GM21390 (cell line): ENCODE data around the gene MEST.
"Not testable (repeated sequence)": the region's sequence is repeated elsewhere in the genome, so short reads cannot be mapped to it uniquely, and the experiment has no call there.

Experiments
- ATAC-seq: cut with Tn5 transposase; IDR thresholded peaks from one replicate; pipeline ENCODE4 v1.9.1; 2021; ENCODE audit not compliant: unreplicated experiment

MEST gene

DNA sequence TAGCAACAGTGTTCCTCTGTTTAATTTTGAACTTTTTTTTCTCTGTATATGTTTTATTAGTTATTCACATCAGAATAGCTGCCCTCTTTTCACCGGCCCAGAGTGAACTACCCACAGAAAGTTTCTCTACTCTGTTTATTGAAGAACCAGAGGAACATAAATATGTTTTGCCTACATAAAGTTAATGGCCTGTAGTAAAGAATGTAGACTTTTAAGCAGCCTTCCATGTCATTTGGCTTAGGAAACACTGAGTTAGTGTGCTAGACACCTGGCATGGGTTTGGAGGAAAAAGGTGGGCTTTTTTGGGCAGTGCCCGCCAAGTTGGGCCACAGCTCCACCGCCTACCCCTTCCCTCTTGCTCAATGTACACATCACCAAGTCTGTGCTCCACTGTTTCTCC lies 8.9 kb upstream of the MEST start:
- no peak for ATAC-seq

DNA sequence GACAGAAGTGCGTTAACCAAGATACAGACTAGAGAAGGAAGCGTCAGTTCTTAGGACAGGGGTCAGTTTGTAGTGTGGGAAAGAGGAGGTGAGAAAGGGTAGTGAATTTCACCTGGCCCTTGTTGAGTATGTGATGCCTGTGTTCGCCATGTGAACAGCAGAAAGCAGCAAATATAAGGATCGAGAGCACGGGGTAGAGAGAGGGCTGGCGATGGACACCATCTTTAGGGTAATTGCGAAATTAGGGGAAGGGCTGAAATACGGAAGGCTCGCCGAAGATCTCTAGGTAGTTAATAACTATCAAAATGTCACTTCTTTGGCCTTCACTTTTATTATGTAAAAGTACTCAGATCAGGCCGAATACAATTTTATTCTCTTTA lies 6.2 kb upstream of the MEST start:
- ATAC-seq = no peak

DNA sequence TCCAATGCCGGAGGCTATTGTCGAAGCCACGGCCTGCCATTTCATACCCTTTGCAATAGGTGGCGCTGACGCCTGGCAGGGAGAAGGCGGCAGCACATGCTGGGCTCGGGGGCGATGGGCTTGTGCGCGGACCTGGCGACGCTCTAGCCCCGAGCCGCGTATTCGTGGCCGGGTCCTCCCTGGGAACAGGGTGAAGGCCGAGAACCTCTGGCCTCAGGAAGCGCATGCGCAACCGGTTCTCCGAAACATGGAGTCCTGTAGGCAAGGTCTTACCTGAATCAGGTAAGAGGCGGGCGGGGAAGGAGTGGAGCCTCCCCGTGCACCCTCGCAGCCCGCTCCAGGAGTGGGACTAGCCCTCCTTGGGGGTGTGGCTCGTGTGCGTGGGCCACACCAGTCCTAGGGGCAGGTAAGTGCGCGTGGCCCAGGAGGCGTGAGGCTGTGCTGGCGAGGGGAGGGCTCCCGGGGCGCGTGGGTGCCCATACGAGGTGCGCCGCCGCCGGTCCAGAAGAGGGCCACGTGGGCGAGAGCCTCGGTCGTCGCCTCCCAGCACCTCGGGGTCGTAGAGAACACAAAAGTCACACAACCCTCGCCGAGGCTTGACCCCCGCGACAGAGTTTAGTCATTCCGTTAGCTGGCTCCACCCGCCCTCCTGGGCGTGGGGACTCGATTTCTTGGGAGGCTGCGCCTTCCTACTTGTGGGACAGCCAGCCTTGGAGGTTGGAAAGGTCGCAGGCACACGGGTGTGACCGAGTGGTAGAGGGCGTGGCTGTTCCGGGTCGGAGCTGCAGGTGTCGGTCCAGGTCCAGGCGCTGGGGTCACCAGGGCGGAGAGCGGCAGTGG lies 5.6 kb upstream of the MEST start:
- ATAC-seq = no peak

DNA sequence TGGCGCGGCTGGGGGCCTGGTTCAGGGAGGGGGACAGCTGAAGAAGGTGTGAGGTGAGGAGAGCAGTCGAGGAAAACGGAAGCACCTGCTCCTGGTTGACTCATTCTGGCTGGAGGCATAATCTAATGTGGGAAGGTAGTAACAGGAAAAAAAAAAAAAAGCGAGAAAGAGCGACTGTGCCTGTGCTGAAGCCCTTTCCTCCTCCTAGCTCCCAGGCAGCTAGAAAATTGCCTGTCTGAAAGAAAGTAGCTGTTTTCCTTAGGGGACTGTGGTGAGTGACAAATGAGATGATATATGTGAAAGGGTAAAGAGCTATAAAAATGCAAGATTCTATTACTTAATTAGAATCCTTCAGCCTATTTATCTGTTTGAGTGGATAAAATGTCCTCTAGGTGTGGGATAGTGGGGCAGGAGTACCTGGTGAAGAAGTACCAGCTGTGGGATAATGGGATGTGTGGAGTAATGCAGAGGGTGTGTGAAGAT lies 4.9 kb upstream of the MEST start:
- no peak for ATAC-seq

DNA sequence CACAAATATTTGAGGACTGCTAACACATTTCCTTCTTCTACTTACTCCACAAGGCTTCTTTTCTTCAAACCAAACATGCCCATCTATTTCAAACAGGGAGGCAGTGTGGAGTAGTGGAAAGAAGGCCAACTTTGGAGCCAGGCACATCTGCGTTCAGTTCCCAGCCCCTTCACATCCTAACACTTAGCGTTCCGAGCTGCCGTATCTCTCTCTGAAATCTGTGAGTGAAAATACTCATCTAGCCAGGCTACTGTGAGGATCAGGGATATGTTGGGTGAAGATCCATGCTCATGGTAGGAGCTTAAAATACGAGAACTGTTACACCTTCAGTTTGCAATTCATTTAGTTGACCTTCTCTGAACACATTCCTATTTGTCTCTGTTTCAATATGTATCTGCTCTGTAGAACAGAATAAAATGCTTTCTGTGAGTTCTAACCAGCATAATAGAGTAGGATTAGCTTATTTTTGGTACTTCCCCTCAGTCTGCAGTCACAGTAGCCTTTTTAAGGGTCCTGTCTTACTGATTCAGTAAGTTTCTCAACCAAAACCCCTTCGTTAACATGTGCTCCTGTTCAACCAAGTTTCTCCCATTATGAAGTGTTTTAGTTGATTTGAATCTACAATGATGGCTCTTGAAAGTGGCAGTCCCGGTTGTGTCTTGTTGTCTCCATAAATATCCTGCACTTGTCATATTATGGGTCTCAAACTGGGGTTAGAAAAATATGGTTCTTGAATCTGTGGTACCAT lies 3.3 kb upstream of the MEST start:
- ATAC-seq = no peak

DNA sequence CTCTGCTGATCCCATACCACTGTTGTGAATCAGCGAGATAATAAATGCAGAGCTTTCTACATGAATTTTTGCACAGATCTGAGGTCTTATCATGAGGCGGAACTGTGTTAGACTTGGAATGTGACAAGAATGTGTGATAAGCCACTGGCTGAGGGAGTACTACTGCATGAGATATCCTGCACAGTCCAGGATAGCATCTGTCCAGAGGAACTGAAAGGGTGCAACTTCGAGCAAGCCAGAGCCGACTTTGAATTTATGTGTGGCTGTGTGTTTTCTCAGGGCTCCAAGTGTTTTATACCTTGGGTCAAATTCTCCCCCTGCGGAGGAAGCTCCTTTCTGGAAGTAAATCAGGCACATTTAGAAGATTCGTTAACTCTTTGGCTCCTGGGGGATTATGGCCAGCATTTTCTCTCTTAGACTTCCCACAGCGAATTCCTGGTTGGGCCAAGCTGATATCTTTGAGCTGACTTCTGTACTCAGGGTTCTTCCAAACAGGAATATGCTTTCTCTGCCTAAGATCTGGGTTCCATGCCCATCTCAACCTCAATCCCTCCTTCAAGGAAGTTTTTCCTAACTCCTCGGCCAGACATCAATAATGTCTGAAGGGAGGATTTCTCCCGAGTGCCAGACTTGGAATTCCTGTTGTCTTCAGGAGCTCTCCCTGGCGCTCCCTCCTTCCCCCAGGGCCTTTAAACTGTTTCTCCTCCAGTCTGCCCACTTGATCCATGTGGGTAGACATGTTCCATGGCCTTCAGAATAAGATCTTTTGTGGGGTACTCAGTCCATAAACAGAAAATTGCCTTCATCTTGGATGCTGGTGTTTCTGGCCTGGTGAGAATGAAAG lies 2.5 kb upstream of the MEST start:
- no peak for ATAC-seq

DNA sequence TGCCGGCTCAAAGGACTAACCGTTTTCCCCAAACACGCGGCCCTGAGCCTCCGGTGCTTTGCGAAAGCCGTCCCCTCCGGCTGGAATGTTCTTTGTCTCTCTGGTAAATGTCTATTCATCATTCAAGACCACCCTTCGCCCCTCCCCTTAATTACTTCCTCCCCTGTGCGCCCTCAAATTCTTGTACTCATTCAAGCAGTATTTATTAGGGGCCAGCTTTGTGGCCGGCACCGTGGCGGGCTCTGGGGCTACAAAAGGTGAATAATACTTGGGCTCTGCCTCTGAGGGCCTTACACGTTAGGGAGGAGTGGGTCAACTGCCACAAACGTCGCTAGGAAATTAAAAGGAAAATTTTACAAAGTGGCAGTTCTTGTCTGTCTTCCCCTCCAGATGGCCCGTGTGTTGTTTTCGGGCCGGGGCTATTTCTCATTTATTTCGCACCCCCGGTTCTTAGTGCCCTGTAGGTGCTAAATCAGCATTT lies 1.5 kb upstream of the MEST start:
- ATAC-seq = no peak

DNA sequence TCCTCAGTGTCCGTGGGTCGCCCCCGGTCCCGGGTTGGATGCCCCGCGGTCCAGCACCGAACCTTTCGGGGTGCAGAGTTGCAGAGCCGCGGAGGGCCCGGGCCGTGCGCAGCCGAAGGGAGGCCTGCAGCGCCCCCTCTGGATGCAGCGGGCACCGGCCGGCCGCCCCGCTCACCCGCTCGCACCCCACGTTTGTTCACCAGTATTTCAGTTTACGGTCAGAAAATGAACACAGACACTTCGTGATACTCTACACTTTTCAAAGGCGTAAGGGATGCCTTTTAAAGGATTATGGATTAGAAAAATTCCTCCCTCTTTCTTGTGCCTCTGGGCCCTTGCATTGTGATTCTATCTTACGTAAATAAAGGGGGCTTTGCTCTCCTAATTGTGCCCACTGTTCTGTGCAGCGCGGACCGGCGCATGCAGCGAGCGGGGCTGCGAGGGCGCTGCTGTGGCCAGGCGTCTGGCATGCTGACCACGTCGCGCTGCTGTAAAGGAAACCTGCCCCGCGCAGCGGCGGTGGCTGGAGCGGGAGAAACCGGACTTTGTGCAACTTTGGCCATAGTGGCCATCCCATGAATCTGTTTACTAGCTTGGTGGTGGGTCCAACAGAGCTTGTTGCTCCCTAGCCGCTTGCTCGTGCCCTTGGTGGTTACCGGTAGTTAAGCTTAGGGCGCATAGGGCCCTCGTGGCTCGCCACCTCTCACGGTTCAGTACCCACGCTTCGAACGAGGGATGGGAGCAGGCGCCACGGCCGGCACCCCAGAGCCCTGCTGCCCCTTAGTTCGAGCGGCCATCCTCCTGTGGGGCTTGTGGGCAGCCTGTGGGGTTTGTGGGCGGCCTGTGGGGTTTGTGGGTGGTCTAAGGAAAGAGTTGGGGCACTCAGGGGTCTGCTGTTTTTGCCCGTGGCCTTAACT lies 739 bp upstream of the MEST start:
- no peak for ATAC-seq

DNA sequence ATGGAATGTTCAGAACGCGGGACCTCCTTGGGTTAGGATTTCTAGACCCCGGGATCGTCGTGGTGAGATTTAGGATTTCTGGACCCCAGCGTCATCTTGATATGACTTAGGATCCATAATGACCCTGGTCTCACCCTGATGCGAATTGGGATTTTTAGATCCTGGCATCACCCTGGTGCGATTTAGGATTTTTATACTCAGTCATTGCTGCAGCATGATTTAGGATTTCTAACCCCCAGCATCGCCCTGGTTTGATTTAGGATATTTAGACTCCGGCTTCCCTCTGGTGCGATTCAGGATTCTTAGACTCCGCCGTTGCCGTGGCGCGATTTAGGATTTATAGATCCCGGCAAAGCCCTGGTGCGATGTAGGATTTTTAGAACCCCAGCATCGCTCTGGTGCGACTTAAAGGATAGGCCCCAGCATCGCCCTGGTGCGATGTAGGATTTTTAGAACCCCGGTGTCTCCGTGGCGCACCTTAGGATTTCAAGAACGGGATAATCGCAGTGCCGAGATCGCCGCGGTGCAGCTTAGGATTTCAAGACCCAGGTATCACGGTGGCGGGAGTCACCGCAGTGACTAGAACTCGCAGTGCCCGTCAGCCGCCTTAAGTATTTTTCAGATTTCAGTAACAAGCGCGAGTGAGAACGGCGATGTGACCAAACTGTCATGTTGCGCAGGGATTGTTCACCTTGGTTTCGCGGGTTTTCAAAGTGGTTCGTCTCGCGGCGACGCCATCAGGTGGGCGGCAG lies 814 bp downstream of the MEST start:
- no peak for ATAC-seq

DNA sequence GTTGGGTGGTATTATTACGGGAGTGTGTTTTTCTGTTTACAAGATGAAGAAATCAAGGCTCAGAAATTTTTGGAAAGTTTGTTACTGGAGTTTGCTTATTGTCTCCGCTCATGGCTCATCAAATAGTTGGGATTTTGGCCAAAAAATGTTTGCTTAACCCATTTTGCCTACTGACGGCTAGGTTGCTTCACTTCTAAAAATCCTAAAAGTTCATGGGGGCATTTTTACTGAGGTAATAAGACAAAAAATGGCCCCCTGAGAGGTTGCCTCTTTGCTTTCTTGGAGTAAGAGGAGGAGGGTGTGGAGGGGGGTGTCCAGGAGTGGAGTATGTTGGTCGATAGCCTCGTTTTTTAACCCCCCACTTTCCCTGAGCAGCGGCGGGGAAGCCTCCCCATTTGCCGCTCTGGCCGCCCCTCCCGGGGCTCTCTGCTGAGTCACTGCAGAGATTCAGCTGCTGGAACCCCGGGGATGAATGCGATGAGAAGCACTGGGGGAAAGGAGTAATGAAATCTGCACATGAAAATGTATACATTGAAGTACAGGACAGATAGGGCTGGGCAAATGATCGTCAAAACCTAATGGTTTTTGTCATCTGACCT lies 1.5 kb downstream of the MEST start:
- ATAC-seq = no peak

DNA sequence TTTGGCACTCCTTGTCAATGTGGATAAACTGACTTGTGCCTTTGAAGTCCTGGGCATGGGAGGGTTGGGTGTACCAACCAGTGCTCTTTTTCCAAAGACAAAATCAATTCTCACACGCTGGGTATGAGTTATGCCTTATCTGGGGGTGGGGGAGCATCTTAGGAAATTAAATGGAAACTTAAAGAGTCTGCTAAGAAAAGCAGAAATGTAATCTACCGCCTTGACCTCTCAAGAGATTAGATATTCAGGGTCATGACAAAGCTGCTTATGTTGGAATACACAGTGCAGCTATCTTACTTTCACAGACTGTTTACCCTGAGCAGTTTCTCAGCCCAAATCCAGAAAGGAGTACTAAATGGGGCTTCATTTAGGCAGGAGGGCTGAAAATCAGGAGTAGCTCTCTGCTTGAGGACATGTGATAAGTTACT lies 2.6 kb downstream of the MEST start:
- no peak for ATAC-seq

DNA sequence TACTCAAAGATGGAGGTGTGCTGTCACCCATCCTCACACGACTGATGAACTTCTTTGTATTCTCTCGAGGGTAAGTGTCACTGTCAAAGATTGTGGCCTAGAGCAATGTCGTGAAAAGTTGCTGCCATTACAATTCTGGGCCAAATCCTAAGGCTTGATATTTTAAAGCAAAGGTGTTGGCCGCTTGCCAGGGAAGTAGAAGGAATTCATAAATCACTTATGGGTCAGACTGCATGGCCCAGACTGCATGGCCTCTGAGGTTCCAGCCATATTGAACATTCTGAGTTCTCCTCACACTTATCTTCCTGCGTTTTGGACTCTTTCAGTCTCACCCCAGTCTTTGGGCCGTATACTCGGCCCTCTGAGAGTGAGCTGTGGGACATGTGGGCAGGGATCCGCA lies 8.6 kb downstream of the MEST start:
- ATAC-seq = no peak

DNA sequence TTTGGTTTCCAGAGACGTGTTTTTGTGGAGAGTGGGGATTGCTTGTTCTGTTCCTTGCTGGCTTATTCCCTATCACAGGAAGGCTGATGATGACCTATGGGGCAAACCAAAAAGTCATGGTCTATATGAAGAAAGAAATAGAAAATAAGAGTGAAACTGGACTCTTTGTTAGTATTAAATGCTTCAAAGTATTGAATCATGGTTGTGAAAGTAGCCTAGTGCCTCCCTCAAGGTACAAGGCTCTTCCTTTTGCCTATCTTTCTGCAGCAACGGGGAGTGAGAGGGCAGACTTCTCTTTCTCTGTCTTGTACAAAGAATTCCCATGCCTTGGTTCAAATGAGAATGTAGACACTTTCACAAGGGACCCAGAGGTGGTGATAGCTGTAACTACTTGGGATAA lies 9.0 kb downstream of the MEST start:
- no peak for ATAC-seq

DNA sequence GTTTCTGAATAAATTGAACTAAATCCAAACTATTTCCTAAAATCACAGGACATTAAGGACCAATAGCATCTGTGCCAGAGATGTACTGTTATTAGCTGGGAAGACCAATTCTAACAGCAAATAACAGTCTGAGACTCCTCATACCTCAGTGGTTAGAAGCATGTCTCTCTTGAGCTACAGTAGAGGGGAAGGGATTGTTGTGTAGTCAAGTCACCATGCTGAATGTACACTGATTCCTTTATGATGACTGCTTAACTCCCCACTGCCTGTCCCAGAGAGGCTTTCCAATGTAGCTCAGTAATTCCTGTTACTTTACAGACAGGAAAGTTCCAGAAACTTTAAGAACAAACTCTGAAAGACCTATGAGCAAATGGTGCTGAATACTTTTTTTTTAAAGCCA lies 13.9 kb downstream of the MEST start:
- ATAC-seq = no peak

DNA sequence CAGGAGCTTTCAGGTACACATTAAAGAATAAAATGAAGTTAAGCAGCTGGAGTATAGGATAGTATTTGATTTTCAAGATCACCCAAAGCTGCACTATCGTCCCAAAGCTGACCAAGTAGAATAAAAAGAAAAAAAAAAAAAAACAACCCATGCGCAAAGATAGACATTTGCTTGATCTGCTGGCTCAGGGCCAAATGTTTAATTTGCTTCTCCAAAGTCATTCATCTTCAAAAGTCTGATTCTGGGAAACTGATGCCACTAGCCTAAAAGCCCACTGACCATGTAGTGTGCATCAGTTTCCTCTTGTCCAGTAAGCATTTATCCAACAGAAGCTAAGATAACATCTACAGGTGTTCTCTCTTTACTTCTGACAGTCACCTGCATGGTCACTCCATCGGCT lies 14.5 kb downstream of the MEST start:
- ATAC-seq = no peak

DNA sequence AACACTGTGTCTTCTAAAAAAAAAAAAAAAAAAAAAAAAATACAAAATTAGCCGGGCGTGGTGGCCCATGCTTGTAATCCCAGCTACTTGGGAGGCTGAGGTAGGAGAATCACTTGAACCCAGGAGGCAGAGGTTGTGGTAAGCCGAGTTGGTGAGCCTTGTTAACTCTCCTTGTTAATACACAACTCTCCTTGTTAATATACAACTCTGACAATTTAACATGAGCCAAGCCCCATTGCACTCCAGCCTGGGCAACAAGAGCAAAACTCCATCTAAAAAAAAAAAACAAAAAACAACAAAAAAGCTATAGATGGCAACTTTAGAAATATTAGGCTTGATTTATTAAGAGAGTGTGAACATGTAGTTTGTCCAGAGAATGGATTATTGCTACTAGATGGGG lies 20.2 kb downstream of the MEST start:
- ATAC-seq = not testable (repeated sequence)

DNA sequence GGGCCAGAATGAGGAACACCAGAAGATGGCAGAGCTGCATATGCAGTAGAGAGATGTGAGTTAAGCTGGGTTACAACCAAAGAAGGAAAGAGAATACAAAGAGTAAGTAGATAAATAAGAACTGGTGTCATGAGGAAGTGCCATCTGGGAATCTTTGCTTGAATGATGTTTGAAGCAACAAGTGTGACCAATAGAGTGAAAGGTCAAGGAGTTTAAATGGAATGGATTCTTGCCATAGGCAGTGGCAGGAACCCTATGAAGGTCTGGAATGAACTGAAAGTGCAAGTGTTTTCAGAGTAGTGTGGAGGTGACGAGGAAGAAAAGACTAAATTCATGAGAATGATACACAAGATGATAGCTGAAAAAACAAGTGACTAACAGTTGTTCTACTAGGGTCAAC lies 21.6 kb downstream of the MEST start:
- ATAC-seq = no peak

DNA sequence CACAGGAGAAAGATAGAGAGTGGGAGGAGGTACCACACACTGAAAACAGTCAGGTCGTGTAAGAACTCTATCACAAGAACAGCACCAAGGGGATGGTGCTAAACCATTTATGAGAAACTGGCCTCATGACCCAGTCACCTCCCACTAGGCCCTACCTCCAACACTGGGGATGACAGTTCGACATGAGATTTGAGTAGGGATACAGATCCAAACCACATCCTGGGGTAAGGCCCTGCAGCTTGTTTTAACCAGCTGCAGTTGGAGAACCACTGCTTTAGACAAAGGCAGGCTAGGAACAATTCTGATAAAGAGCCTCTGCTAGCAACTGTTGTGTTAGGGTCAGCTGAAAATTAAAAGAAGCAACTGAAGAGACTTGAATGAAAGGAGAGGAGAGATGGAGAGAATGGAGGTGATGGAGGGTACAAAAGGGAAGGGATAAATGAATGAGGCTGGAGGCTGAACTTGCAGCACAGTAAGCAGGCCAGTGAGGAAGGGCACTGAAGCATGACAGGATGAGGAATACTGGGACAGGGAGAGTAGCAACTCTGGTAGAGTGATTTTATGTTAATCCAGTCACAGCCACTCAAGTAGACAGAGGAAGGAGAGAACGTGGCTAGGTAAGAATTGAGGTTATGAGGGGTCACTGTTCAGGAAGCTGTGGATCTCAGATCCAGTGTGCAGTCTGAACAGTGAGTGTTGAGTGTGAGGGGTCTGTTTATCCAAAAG lies 23.6 kb downstream of the MEST start:
- no peak for ATAC-seq
